OCI-M2 (cell line): ENCODE results near the gene SMTNL1.

ENCODE experiments used
- DNase-seq: peaks from one replicate; lab custom pipeline; 2025; ENCODE audit not compliant: unreplicated experiment; lab: John Stamatoyannopoulos, UW

SMTNL1 gene, protein sequence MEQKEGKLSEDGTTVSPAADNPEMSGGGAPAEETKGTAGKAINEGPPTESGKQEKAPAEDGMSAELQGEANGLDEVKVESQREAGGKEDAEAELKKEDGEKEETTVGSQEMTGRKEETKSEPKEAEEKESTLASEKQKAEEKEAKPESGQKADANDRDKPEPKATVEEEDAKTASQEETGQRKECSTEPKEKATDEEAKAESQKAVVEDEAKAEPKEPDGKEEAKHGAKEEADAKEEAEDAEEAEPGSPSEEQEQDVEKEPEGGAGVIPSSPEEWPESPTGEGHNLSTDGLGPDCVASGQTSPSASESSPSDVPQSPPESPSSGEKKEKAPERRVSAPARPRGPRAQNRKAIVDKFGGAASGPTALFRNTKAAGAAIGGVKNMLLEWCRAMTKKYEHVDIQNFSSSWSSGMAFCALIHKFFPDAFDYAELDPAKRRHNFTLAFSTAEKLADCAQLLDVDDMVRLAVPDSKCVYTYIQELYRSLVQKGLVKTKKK

DNA sequence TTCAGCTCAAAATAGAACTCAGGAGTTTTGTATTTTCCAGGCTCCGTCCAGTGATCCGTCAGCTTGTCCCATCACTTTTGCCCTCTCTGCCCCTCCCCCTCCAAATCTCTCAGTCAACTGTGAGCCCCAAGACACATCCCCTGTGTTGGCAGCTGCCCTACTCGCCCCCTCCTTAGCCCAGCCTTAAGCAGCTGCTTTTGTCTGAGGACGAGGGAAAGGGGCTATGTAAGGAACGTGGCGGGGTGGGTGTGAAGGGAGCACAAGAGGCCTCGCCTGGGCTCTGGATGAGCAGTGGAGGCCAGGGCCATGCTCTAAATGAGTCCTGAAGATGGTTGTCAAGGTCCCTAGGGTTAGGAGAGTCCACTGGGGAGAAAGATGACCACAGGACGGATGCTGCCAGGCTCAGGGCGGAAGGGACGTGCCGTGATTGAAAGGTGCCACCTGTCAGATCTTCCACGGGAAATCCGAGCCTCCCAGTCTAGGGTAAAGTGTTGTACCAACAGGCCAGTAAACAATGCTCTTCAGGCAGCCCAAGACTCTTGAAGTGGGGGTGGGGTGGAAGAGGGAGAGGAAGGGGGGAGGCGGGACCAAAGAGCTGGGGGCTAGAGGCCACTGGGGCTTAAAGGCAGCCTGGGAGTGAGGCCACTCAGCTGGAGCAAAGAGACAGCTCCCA is at the start of gene SMTNL1:
Gene SMTNL1 (plus strand): TSS at position 649 of the 673 bp plus-strand sequence. CDS start 5,048 bp downstream, outside the sequence.
- no peak for DNase-seq

GRCh38 chr11:57487920-57488659 is 49.3 kb upstream of the SMTNL1 start:
- no peak for DNase-seq

DNA sequence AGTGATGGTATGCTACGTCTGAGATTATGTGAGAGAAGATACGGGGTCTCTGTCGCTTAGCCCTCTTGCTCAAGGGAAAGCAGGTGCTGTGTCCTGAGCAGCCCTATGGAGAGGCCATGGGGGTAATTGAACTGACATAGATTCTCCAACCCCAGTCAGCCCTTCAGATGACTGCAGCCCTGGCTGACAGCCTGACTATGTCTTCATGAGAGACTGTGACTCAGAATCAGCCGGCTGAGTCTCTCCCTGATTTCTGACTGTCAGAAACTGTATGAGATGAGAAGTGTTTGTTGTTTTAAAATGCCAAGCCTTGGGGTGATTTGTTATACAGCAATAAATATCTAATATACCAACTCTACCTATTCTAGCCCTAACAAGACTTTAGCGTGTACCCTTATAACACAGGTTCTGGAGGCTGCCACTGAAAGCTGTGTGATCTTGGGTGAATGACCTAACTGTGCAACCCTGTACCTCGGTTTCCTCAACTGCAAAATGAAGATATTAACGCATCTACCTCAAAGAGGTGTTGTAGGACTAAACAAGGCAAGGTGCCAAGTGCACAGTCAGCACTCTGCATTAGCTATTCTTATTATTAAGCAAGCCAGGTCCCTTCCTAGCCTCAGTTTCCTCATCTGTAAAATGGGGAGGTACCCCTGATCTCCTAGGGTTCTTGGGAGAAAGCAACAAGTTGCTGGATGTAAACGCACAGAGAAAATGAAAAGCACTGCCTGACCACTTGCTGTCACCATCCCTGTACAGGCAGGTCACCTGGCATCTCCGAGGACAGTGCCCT is 46.7 kb upstream of the SMTNL1 start:
- DNase-seq: no peak

GRCh38 chr11:57491371-57492061 is 45.9 kb upstream of the SMTNL1 start:
- no peak for DNase-seq

DNA sequence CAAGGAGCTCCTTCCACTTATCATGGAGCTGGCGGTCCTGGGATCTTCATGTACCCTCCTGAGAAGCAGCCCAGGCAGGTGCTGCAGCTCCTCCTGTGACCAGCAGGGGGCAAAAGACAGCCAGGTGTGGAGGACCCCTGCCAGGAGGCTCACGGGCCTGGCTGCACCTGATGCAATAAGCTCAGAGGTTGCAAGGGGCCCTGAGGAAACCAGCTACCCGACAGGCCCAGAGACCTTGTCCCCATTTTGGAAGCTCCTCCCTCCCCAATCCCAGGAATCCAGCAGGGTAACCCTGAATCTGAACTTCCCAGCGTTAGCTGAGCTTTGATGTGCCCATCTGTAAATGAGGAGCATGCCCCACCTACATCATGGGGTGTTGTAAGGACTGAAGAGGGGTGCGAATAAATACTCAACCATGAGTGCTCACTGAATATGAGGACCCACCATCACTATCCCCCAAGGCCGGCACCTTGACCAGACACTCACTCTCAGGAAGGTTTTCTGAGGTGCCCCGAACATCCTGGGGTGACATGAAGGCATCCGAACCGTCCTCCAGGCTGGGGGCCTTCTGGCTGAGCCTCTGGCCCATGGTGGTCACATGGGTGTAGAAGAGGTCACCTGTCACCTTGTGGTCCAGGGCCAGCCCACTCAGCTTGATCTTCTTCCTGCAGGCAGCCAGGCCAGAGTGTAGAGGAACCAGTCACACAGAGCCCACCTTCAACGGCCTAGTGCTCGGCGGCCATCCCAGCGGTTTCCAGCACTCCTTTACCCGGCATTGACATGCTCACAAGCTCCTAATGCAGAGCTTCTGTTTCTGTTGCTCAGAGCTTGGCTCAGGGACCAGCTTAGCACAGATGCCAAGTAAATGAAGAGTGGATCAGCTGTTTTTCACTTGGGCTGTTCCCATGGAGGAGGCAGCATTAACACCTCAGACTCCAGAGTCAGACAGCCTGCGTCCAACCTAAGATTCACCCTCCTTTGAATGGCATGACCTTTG is 43.6 kb upstream of the SMTNL1 start:
- no peak for DNase-seq

GRCh38 chr11:57496109-57496820 is 41.1 kb upstream of the SMTNL1 start:
- no peak for DNase-seq

- no peak for DNase-seq
Measured at GRCh38 chr11:57497303-57498247, 39.8 kb upstream of the SMTNL1 start.

DNA sequence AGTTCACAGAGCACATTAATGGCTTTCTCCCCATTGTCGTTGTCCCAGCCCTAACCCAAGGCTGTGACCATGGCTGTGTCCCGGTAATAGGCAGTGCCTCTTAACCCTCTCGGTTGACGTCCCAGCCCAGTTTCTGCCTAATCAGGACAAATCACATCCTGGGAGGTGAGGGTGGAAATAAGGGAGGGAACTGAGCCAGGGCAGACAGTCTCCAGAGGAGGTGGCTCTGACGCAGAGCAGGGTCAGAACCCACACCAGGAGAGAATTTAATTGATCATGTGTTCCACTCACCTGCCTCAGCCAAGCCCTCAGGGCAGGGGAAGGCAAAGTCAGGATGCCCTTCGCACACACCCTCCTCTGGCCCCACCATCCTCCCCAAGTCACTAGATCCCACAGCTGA is 38.9 kb upstream of the SMTNL1 start:
- no peak for DNase-seq

DNA sequence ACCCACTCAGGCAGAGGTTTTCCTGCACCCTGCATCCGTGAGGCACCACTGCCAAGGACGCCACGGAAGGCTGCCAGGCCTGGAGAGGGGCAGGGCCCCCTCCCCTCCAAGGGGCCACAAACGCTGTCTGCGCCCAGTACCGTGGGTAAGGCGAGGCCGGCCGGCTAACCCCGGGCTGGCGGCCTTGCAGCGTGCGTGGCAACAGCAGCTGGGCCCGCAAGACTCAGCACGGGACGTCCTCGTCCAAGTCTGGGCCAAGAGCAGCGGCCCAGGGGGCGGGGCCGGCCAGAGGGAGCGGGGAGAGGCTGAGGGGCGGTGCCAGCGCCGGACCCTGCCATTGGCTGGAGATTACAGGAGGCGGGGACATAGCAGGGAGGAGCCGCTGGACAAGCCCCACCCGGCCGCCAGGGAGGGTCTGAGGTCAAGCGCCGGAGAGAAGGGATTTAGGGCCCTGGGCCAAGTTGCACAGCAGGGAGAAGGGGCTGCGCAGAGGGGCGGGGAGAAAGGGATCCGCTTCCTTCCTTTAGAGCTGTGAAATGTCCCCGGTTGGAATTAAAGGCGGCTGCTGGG is 37.9 kb upstream of the SMTNL1 start:
- no peak for DNase-seq

DNA sequence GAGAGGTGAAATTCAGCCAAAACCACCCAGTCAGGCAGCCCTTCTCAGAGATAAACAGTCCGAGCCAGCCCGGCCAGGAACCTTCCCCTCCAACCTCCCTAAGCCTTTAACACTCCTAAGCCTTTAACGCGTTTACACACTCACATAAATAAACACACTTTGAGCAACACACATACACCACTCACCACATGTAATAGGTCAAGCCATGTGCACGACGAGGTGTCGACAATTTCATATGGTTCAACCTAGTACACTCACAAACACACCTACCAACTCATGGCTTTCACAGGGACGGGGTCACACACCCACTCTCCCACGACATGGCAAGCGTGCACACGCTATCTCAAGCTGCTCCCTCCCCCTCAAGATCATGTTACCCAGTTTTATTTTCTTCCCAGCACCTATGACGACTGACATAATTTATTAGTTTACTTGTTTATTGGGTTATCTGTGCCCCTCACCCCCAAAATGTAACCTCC is 37.4 kb upstream of the SMTNL1 start:
- no peak for DNase-seq

DNA sequence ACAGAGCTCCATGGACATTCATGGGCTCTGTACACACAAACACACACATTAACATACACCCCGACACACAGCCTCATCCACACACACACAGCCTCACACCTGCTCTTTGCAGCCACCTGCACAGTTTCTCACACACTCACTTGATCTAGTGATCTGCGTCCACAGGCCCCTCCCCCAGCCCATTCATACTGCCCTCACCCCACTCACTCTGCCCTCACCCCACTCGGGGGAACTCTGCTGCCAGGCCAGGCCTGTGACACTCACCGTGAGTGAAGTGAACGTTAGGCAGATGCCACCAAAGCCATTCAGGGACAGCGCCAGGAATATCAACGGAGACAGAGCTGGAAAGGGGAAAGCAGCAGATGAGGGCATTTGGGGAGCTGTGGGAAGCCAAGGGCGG is 36.9 kb upstream of the SMTNL1 start:
- DNase-seq: no peak

DNA sequence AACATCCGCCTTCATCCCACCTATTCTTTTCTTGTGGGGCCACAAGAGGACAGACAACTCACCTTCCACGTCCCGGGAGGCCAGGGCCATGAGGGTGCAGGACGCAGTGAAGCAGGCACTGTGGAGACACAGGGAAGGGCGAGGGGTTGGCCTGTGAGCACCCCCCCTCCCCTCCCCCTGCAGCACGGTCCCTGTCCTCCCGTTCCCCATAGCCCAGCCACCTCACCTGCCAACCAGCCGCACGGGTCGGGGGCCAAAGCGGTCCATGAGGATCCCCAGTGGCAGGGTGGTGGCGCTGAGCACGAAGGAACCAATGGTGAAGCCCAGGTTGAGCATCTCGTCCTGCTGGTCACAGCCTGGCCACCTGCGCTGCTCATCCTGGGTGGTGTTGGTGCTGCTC is 36.5 kb upstream of the SMTNL1 start:
- DNase-seq: no peak

- DNase-seq: no peak
Measured at GRCh38 chr11:57501953-57502352, 35.4 kb upstream of the SMTNL1 start.

- no peak for DNase-seq
Measured at GRCh38 chr11:57502376-57502775, 35.0 kb upstream of the SMTNL1 start.

DNA sequence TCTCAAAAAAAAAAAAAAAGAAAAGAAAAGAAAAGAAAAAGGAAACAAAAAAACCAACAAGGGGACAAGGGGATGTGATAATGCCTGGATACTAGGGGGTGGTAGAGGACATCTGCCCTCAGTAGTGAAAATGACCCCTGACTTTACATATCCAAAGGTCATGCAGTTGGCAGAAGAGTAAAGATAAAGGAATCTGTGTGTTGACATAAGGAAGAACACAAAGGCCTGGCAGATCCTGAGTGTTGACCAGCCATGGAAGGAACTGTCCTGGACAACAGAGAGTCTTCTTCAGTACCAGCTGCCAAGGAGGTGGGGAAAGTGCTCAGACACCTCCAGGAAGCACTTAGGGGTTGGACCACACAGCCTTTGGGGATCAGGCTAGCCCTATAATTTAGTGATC is 34.5 kb upstream of the SMTNL1 start:
- no peak for DNase-seq

GRCh38 chr11:57504511-57504910 is 32.9 kb upstream of the SMTNL1 start:
- no peak for DNase-seq

- no peak for DNase-seq
Measured at GRCh38 chr11:57506522-57506921, 30.9 kb upstream of the SMTNL1 start.
